DND-41 (cell line): ENCODE measurements around the gene AKIRIN2.

ENCODE experiments used
- EZH2 ChIP-seq: IDR thresholded peaks from 3 replicates; pipeline ENCODE4 v1.6.1; 2012; ENCODE audit warnings: borderline replicate concordance, low read depth, mild to moderate bottlenecking, moderate library complexity, low read length, inconsistent platforms; ENCODE audit not compliant: severe bottlenecking
- TF ChIP-seq, protein P1 (sequence below): IDR thresholded peaks from 2 replicates; pipeline ENCODE4 v1.5.1; 2012; ENCODE audit warnings: borderline replicate concordance, low read length, moderate library complexity, mild to moderate bottlenecking; ENCODE audit not compliant: poor library complexity, severe bottlenecking; ENCODE audit errors: extremely low read depth

DNA sequence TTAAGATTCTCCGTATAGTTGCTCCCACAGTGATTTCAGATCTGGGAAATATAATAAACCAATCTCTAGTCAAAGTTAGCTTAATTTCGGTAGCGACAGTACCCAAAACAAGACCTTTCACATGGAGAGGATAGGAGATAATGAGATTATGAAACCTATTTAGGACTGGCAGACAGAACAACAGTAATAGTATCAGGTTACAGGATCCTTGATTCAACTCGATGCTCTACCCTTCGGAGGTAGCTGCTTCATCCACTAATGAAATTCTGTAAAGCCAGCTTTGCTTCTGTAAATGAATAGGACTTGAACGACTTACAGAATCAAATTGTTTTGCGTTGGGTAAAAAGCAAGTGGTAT lies 534 bp upstream of the AKIRIN2 start:
- TF ChIP-seq, protein P1, sequence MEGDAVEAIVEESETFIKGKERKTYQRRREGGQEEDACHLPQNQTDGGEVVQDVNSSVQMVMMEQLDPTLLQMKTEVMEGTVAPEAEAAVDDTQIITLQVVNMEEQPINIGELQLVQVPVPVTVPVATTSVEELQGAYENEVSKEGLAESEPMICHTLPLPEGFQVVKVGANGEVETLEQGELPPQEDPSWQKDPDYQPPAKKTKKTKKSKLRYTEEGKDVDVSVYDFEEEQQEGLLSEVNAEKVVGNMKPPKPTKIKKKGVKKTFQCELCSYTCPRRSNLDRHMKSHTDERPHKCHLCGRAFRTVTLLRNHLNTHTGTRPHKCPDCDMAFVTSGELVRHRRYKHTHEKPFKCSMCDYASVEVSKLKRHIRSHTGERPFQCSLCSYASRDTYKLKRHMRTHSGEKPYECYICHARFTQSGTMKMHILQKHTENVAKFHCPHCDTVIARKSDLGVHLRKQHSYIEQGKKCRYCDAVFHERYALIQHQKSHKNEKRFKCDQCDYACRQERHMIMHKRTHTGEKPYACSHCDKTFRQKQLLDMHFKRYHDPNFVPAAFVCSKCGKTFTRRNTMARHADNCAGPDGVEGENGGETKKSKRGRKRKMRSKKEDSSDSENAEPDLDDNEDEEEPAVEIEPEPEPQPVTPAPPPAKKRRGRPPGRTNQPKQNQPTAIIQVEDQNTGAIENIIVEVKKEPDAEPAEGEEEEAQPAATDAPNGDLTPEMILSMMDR = no peak
- no peak for TF ChIP-seq EZH2
